Measurements from ENCODE around the gene ZBTB42.

The ZBTB42 gene

GRCh38 chr14:104789752-104790743, 10.9 kb upstream of the ZBTB42 start:
- in situ Hi-C loops (cut with HindIII; ENCODE audit: low pct_ligation_motif_present, low pct_unique_long_range_greater_than_20kb, low sequenced_read_pairs) = no loop called here
- DNase-seq = no peak

GRCh38 chr14:104791425-104791824, 9.5 kb upstream of the ZBTB42 start:
- DNase-seq = no peak
- in situ Hi-C loops (cut with HindIII; ENCODE audit: low pct_ligation_motif_present, low pct_unique_long_range_greater_than_20kb, low sequenced_read_pairs) = no loop called here

DNA sequence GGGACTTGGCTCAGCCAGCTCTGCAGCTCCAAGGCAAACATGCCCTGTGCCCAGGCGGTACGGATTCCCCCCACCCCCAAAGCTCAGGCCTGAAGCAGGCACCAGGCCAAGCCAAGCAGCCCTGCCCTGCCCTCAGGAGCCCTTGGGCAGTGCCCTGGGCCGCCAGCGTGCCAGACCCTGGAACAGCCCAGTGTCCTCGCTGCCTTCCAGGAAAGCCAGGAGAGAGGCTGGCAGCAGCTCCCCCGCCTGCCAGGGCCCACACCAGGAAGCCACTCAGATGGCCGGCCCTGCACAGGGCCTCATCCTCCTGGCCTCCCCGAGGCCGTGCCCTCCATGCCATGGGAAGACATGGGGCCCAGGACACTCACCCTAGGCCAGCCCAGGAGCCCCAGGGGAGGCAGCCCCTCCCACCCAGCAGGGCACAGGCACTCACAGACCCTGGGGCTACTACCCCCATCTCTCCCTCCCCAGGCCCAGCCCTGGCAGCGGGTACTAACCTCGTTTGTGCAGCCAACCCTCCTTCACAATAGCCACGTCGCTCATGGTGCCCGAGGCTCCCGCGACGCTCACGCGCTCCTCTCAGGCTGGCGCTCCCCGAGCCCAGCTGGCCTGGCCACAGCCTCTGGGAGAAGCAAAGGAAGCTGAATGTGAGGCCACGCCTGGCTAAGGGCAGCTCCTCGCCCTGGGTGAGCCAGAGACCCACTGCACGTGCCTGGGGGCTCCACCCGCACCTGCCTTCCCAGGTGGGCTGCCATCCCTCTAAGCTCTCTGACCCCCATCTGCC, 8.6 kb upstream of the ZBTB42 start:
- in situ Hi-C loops (cut with HindIII; ENCODE audit: low pct_ligation_motif_present, low pct_unique_long_range_greater_than_20kb, low sequenced_read_pairs) = no loop called here
- no peak for DNase-seq

DNA sequence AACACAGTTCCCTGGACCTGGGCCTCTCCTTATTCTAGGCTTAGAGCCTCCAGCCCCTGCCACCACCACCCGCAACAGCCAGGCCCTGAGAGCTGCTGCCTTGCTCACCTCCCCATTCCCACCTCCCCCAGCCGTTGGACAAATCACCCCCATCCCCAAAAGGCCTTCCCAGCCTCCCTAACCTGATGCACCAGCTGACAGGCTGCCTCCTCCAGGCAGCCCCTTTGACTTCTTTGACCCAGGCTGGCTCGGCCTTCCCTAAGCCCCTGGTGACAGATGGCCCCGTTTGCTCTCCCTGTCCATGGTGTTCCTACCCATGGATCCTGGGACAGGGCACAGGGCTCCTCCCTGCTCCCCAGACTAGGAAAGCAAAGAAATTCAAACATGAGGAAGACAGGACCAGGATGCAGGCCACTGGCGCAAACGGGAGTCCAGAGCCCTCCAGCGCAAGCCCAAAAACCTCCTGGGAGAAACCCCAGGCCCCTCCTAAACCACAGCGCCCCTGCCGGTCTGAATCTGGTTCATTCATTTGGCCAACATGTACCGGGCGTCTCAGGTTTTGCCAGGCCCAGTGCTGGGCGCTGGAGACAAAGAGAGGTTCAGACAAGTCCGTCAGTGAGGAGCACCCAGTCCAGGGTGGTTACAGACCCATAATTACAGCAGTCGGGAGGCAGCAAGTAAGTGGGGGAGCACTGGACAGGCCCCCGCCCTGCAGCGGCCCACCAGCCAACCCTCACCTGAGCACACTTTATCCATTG, 7.8 kb upstream of the ZBTB42 start:
- in situ Hi-C loops (cut with HindIII; ENCODE audit: low pct_ligation_motif_present, low pct_unique_long_range_greater_than_20kb, low sequenced_read_pairs) = no loop called here
- no peak for DNase-seq

- in situ Hi-C loops (cut with HindIII; ENCODE audit: low pct_ligation_motif_present, low pct_unique_long_range_greater_than_20kb, low sequenced_read_pairs) = no loop called here
- no peak for DNase-seq
Measured at GRCh38 chr14:104793703-104793959, 7.3 kb upstream of the ZBTB42 start.

DNA sequence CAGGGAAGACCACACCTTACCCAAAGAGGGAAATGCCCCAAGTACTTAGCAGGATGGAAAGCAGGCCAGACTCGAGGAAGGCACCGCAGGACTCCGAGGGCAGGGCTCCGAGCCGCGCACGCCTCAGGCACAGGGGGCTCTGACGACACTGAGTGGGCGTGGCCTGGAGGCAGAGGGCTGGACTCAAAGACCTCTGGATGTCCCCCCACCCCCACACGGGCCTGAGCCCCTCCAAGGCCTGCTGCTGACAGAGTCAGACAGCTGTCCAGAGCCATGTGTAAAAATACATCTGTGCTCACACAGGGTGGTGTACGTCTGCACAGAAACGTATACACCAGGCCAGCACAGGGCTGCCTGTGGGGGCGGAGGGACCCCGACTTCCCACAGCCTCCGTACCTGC, 6.8 kb upstream of the ZBTB42 start:
- peak; percentile 12 for DNase-seq
- in situ Hi-C loops (cut with HindIII; ENCODE audit: low pct_ligation_motif_present, low pct_unique_long_range_greater_than_20kb, low sequenced_read_pairs) = no loop called here

- peak; percentile 36 for DNase-seq
- in situ Hi-C loops (cut with HindIII; ENCODE audit: low pct_ligation_motif_present, low pct_unique_long_range_greater_than_20kb, low sequenced_read_pairs) = no loop called here
Measured at GRCh38 chr14:104794631-104794992, 6.3 kb upstream of the ZBTB42 start.

DNA sequence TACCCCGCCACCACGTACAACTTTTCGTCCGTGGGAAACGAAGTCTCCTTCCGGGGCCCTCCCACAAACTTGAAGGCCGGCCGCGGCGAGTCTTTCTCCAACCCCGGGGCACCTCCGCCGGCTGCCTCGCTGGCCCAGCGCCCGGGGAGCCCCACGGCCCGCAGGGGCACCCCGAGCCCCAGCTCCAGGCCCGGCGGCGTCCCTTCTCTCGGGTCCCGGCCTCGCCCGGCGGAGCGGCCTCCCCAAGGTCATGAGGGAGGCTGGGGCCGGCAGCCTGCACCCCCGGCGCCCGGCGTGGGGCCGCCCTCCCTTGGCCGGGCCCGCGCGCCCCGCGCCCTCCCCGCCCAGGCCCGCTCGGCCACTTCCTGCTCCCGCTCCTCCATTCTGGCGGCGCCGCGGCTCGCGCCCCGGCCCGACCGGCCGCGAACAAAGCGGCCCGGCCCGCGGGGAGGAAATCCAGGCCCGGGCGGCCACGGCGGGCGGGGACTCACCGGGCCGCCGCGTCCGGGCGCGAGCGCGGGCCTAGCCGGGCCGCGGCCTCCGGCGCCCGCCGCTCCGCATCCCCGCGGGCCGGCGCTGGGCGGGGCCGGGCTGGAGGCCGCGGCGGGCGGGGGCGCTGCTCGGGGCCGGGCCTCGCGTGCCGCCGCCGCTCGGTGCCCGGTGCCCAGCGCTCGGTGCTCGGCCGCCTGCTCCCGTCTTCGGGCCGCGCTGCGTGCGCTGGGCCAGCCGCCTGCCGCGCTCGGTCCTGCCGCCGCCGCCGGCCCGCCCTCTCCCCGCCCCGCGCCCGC, 5.7 kb upstream of the ZBTB42 start, which contains the start of gene AKT1:
Gene AKT1 (minus strand): TSS at position 756 of the 788 bp plus-strand sequence. CDS start 3,105 bp downstream, outside the sequence.
- peak; percentile 18 for DNase-seq
- in situ Hi-C loops (cut with HindIII; ENCODE audit: low pct_ligation_motif_present, low pct_unique_long_range_greater_than_20kb, low sequenced_read_pairs) = no loop called here

- in situ Hi-C loops (cut with HindIII; ENCODE audit: low pct_ligation_motif_present, low pct_unique_long_range_greater_than_20kb, low sequenced_read_pairs) = no loop called here
- peak; percentile 49 for DNase-seq
Measured at GRCh38 chr14:104795781-104796686, 4.9 kb upstream of the ZBTB42 start.

- in situ Hi-C loops (cut with HindIII; ENCODE audit: low pct_ligation_motif_present, low pct_unique_long_range_greater_than_20kb, low sequenced_read_pairs) = no loop called here
- DNase-seq = no peak
Measured at GRCh38 chr14:104796687-104797081, 4.2 kb upstream of the ZBTB42 start.

DNA sequence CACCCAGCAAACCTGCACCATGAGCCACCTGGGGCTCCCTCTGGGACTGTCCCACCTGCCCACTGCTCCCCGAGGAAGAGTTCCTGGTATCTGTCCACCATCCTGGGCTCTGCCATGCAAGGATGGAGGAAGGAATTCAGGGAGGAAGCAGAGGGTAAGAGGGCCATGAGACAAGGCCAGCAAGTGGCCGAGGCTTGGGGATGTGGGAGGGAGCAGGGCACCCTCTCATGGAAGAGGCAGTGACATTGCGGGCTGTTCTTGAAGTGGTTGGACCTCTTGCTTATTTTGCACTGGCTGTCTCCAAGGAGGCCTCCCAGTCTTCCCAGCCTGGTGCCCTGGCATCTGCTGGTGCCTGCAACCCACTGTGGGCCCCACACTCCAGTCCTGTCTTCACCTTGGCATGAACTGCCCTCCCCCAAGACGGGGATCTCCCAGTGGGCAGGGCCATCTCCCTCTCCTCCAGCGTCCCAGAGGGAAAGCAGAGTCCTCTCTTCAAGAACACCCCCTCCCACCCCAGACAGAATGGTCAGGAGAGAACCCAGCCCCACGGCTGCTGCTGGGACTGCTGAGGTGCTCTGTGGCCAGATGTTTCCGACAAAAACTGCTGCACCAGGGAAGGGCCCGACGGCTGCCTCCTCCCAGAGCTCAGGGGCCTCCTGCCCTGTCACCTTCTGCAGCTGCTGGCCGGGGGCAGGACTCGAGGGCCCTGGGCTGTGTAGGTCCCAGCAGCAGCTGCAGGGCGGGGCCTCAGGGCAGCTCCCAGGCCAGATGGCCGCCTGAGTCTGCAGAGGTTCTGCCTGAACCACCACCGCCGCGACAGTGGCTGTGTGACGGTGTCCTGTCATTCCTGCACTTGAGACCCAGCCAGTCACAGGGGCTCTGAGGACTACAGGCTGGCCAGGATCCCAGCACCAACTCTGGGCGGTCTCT, 3.5 kb upstream of the ZBTB42 start:
- in situ Hi-C loops (cut with HindIII; ENCODE audit: low pct_ligation_motif_present, low pct_unique_long_range_greater_than_20kb, low sequenced_read_pairs) = no loop called here
- no peak for DNase-seq

- in situ Hi-C loops (cut with HindIII; ENCODE audit: low pct_ligation_motif_present, low pct_unique_long_range_greater_than_20kb, low sequenced_read_pairs) = no loop called here
Measured at GRCh38 chr14:104798300-104799243, 2.3 kb upstream of the ZBTB42 start.

GRCh38 chr14:104799244-104800014, 1.5 kb upstream of the ZBTB42 start:
- DNase-seq = no peak
- in situ Hi-C loops (cut with HindIII; ENCODE audit: low pct_ligation_motif_present, low pct_unique_long_range_greater_than_20kb, low sequenced_read_pairs) = no loop called here

More at GRCh38 chr14:104798300-104799243, 2.3 kb upstream of the ZBTB42 start:
- no peak for DNase-seq

DNA sequence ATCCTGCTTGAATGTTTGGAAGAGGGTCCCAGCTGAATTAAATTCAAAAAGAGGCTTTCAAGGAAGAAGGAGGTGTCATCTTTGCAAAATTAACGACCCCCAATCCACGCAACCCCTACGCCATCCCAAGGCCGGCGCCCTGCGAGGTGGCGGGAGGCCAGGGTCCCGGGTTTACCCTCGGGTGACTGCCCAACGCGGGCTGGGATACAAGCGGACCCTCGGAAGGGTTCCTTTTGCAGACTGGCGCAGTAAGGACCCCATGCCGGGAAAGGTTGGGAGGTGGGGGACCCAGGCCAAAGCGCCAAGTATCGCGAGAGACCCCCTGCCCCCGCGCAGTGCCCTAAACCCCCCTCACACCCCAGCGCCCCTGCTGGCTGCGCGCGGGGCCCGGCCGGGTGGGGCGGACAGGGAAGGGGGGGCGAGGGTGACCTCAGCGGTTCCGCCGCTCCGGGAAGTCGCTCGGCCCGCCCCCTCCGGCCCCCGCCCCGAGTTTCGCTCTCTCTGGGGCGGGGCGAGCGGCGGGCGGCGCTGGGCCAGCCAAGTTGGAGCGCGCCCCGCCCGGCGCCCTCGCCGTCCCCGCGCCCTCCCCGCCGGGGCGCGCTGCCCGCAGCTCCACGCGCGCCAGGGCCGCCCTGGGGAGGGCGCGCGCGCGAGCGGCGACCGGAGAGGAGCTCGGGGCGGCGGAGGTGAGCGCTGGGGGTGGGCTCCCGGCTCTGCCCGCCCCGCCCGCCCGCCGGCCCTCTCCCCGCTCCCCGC, 708 bp upstream of the ZBTB42 start:
- peak; percentile 77 for DNase-seq
- in situ Hi-C loops (cut with HindIII; ENCODE audit: low pct_ligation_motif_present, low pct_unique_long_range_greater_than_20kb, low sequenced_read_pairs) = no loop called here
